SH-SY5Y (cell line): Measurements from ENCODE around the gene TTC33.

ENCODE experiments used
- GATA2 ChIP-seq: IDR thresholded peaks from 2 replicates; pipeline ENCODE4 v1.6.1; 2011; ENCODE audit warnings: mild to moderate bottlenecking, low read depth, low read length
- GATA3 ChIP-seq: IDR thresholded peaks from 2 replicates; pipeline ENCODE4 v1.6.1; 2011; ENCODE audit warnings: low read depth, mild to moderate bottlenecking, low read length, moderate library complexity

GRCh38 chr5:40676613-40677343, 79.0 kb downstream of the TTC33 start:
- TF ChIP-seq GATA2 (no peak), GATA3 (no peak)
